GM19238 (cell line): Measurements from ENCODE around the gene C19orf73.
A peak's percentile ranks its signal among the peaks of the same experiment; 100 is the strongest.
"Not testable (repeated sequence)": the region's sequence is repeated elsewhere in the genome, so short reads cannot be mapped to it uniquely, and the experiment has no call there.

Experiments used
- DNase-seq: peaks from one replicate; pipeline ENCODE4 v3.0.0; 2011; ENCODE audit warnings: low spot score; ENCODE audit not compliant: insufficient read length

C19orf73 gene

GRCh38 chr19:49148784-49149651, 30.1 kb upstream of the C19orf73 start:
- DNase-seq = peak; percentile 67

GRCh38 chr19:49148044-49148682, 29.2 kb upstream of the C19orf73 start:
- no peak for DNase-seq

GRCh38 chr19:49146408-49146770, 27.4 kb upstream of the C19orf73 start:
- not testable (repeated sequence) for DNase-seq

GRCh38 chr19:49145573-49146407, 26.8 kb upstream of the C19orf73 start:
- peak; percentile 75 for DNase-seq

GRCh38 chr19:49142866-49143335, 24.0 kb upstream of the C19orf73 start:
- DNase-seq = peak; percentile 76

- no peak for DNase-seq
These were observed 22.4 kb upstream of the C19orf73 start for GRCh38 chr19:49141352-49141751.

GRCh38 chr19:49140951-49141350, 22.0 kb upstream of the C19orf73 start:
- DNase-seq = no peak

GRCh38 chr19:49136771-49137171, 17.8 kb upstream of the C19orf73 start:
- DNase-seq = no peak

- DNase-seq = no peak
These were observed 16.7 kb upstream of the C19orf73 start for GRCh38 chr19:49135686-49136085.

- DNase-seq = no peak
These were observed 14.9 kb upstream of the C19orf73 start for GRCh38 chr19:49133621-49134454.

GRCh38 chr19:49132974-49133609, 14.1 kb upstream of the C19orf73 start:
- no peak for DNase-seq

- DNase-seq = no peak
These were observed 11.4 kb upstream of the C19orf73 start for GRCh38 chr19:49130325-49130724.

GRCh38 chr19:49129238-49129583, 10.3 kb upstream of the C19orf73 start:
- no peak for DNase-seq

- DNase-seq = no peak
These were observed 9.7 kb upstream of the C19orf73 start for GRCh38 chr19:49128545-49129237.

- DNase-seq = peak; percentile 95
These were observed 9.0 kb upstream of the C19orf73 start for GRCh38 chr19:49127674-49128544.

GRCh38 chr19:49127225-49127624, 8.3 kb upstream of the C19orf73 start:
- DNase-seq = not testable (repeated sequence)

- DNase-seq = no peak
These were observed 7.6 kb upstream of the C19orf73 start for GRCh38 chr19:49126575-49126974.

GRCh38 chr19:49125025-49125731, 6.2 kb upstream of the C19orf73 start:
- no peak for DNase-seq
